Neuronal stem cell (in vitro differentiated cells): ENCODE measurements around the gene DOCK4.

ENCODE experiments used
- DNase-seq: peaks from one replicate; pipeline ENCODE4 v3.0.0-alpha.2; 2013; ENCODE audit warnings: low spot score
- H2AFZ ChIP-seq: one replicate; pipeline ENCODE4 v1.6.1; 2013; ENCODE audit warnings: mild to moderate bottlenecking, low read length, inconsistent platforms
- H2AK5ac ChIP-seq: 2 replicates; pipeline ENCODE4 v1.6.1; 2013; ENCODE audit warnings: low read depth, mild to moderate bottlenecking, inconsistent platforms, low read length, moderate library complexity, mixed read lengths
- H2BK120ac ChIP-seq: 2 replicates; pipeline ENCODE4 v1.6.1; 2013; ENCODE audit warnings: low read depth, mild to moderate bottlenecking, inconsistent platforms, low read length, moderate library complexity, mixed read lengths
- H2BK12ac ChIP-seq: one replicate; pipeline ENCODE4 v1.6.1; 2013; ENCODE audit warnings: low read length, inconsistent platforms
- H2BK15ac ChIP-seq: 2 replicates; pipeline ENCODE4 v1.6.1; 2013; ENCODE audit warnings: mild to moderate bottlenecking, low read length, inconsistent platforms, mixed read lengths
- H2BK5ac ChIP-seq: one replicate; pipeline ENCODE4 v1.6.1; 2013; ENCODE audit warnings: inconsistent platforms, mild to moderate bottlenecking, low read length, moderate library complexity
- H3K14ac ChIP-seq: one replicate; pipeline ENCODE4 v1.6.1; 2013; ENCODE audit warnings: low read length, inconsistent platforms
- H3K18ac ChIP-seq: 2 replicates; pipeline ENCODE4 v1.6.1; 2013; ENCODE audit warnings: low read length, inconsistent platforms
- H3K23ac ChIP-seq: 2 replicates; pipeline ENCODE4 v1.6.1; 2013; ENCODE audit warnings: low read depth, mild to moderate bottlenecking, mixed read lengths, low read length, inconsistent platforms; ENCODE audit not compliant: poor library complexity
- H3K27ac ChIP-seq: replicated peaks from 3 replicates; pipeline ENCODE4 v1.5.1; 2013; ENCODE audit warnings: low read length, inconsistent platforms
- H3K27me3 ChIP-seq, 3 experiments: 2 replicates each; pipeline ENCODE4 v1.6.1; 2013; ENCODE audit warnings: low read length in 3 of 3, mild to moderate bottlenecking in 2 of 3, inconsistent platforms in 1 of 3, low read depth in 1 of 3, mixed read lengths in 1 of 3, moderate library complexity in 1 of 3; ENCODE audit not compliant: control insufficient read depth in 3 of 3, insufficient read depth in 3 of 3
- H3K36me3 ChIP-seq, 2 donors: replicated peaks in 1 of 2; 2 replicates each; pipeline ENCODE4 v1.6.1; 2013; ENCODE audit warnings: low read length in 2 of 2; ENCODE audit not compliant: control insufficient read depth in 2 of 2, insufficient read depth in 2 of 2
- H3K4ac ChIP-seq: 2 replicates; pipeline ENCODE4 v1.6.1; 2013; ENCODE audit warnings: inconsistent platforms, mild to moderate bottlenecking, low read length, moderate library complexity
- H3K4me1 ChIP-seq, 2 donors: 1 replicate in 1 of 2; 2 replicates in 1 of 2; pipeline ENCODE4 v1.6.1; 2013; ENCODE audit warnings: low read length in 2 of 2, low read depth in 1 of 2; ENCODE audit not compliant: control insufficient read depth in 2 of 2, insufficient read depth in 1 of 2
- H3K4me2 ChIP-seq: one replicate; pipeline ENCODE4 v1.6.1; 2013; ENCODE audit warnings: mild to moderate bottlenecking, low read length, inconsistent platforms; ENCODE audit not compliant: insufficient read depth, poor library complexity, severe bottlenecking
- H3K4me3 ChIP-seq, 2 donors: 2 replicates each; pipeline ENCODE4 v1.5.1; 2013; ENCODE audit warnings: low read length in 2 of 2, mild to moderate bottlenecking in 2 of 2, inconsistent platforms in 1 of 2, moderate library complexity in 1 of 2
- H3K79me1 ChIP-seq: one replicate; pipeline ENCODE4 v1.6.1; 2013; ENCODE audit warnings: low read depth, mild to moderate bottlenecking, inconsistent platforms, low read length, moderate library complexity
- H3K9ac ChIP-seq: one replicate; pipeline ENCODE4 v1.6.1; 2013; ENCODE audit warnings: mild to moderate bottlenecking, low read depth, low read length, inconsistent platforms; ENCODE audit not compliant: poor library complexity
- H3K9me3 ChIP-seq, 2 donors: replicated peaks in 1 of 2; 2 replicates each; pipeline versions ENCODE3 to v1.6.1; 2013; ENCODE audit warnings: low read length in 2 of 2, mild to moderate bottlenecking in 2 of 2, inconsistent platforms in 1 of 2, low read depth in 1 of 2, mixed read lengths in 1 of 2, moderate library complexity in 1 of 2; ENCODE audit not compliant: control insufficient read depth in 2 of 2, insufficient read depth in 1 of 2
- H4K8ac ChIP-seq: one replicate; pipeline ENCODE4 v1.6.1; 2013; ENCODE audit warnings: low read depth, mild to moderate bottlenecking, inconsistent platforms, low read length, moderate library complexity
- H4K91ac ChIP-seq: one replicate; pipeline ENCODE4 v1.6.1; 2013; ENCODE audit warnings: low read length, low read depth, mild to moderate bottlenecking, inconsistent platforms; ENCODE audit not compliant: poor library complexity
- WGBS, 2 donors: extraction: QIAGEN DNeasy Blood & Tissue Kit; methylation state at CpG; one replicate each; pipeline ENCODE4 v1.1.7; 2013; ENCODE audit warnings: missing lambda C conversion rate in 2 of 2, mixed read lengths in 1 of 2; ENCODE audit not compliant: insufficient read length in 2 of 2, insufficient replicate concordance in 1 of 2; ENCODE audit errors: extremely low coverage in 2 of 2; 5-methylcytosine and 5-hydroxymethylcytosine counted together

DOCK4 gene

DNA sequence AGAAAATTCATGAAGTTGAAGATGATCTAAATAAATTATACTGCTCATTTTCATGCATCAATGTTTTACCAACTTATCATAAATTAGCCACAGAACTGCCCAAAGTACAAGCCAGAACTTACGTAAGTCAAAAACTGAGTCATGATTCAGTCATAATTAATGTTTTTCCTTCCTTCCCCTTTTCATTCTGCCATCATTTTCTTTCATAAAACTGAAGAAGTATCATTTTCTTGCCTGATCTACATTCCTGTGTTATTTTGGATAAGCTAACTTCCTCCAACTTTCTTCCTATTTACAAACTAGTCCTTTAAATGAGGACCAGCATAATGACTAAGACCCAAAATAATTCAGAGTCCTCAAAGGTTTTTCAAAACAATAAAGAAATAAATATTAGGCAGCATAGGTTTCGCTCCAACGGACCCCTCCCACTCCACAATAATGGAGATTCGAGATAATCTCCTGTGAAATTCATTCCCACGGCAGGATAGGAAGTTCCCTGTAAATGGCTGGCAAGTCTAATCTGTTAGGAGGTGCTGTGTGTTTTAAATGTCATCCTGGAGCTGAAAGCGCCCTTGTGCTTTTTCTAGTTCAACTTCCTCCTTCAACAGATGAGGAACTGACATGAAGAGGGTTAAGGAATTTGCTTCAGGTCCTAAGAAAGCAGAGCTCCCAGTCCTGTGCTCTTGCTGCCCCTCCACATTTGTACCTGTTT, 218.9 kb downstream of the DOCK4 start:
- Histone ChIP-seq H3K27ac (no peak overlapping the region), H4K8ac (no peak overlapping the region), H3K27me3 (no peaks in the 10 kb centered on the region), H3K4me1 (peaks cover 0 to 3% of the 10 kb centered on the region in 2 donors), H2BK12ac (no peak overlapping the region), H2AFZ (no peak overlapping the region), H2BK5ac (no peak overlapping the region), H3K9ac (no peak overlapping the region), H3K9me3 (no peaks in the 10 kb centered on the region), H3K23ac (no peak overlapping the region), H3K4me2 (no peak overlapping the region), H2BK15ac (no peak overlapping the region), H3K4ac (no peak overlapping the region), H3K4me3 (no peak overlapping the region), H2BK120ac (no peak overlapping the region), H3K18ac (no peak overlapping the region), H3K14ac (no peak overlapping the region), H3K36me3 (peaks cover 0 to 53% of the 10 kb centered on the region in 2 donors), H4K91ac (no peak overlapping the region), H3K79me1 (no peaks in the 10 kb centered on the region), H2AK5ac (no peak overlapping the region)
- no peak for DNase-seq
- WGBS, 2 donors: no CpG with 5 or more reads among the region's 6 CpGs

DNA sequence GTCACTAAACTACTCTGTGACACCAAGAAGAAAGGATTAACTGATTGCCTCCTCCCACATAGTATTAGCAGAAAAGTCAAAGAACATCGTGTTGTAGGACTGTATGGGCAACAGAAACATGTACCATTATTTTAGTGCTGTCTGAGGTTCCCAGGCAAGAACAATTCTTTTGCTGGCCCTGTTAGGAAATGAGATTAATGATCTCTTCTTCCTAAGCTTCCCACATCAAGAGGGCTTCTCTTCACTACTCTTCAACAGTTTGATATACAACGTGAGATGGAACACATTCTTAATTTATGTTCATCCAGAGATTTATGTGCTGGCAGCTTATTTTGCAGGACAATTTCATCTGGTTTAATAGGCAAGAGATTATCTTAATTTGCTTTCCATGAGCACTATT, 219.6 kb downstream of the DOCK4 start:
- peaks cover 0 to 3% of the 10 kb centered on the region in 2 donors for H3K4me1 ChIP-seq
- no peak for DNase-seq
- no peak overlapping the region for H2BK5ac ChIP-seq
- H2AFZ ChIP-seq: no peak overlapping the region
- no peak overlapping the region for H3K4me2 ChIP-seq
- no peak overlapping the region for H3K9ac ChIP-seq
- H2BK12ac ChIP-seq: no peak overlapping the region
- WGBS, 2 donors: no CpG with 5 or more reads among the region's 2 CpGs
- H4K8ac ChIP-seq: no peak overlapping the region
- no peak overlapping the region for H2BK120ac ChIP-seq
- no peak overlapping the region for H3K14ac ChIP-seq
- H3K4ac ChIP-seq: no peak overlapping the region
- H2AK5ac ChIP-seq: no peak overlapping the region
- H2BK15ac ChIP-seq: no peak overlapping the region
- H3K23ac ChIP-seq: no peak overlapping the region
- no peak overlapping the region for H3K18ac ChIP-seq
- no peak overlapping the region for H4K91ac ChIP-seq
- H3K36me3 ChIP-seq: peaks cover 0 to 55% of the 10 kb centered on the region in 2 donors
- no peak overlapping the region for H3K27ac ChIP-seq
- H3K4me3 ChIP-seq: no peak overlapping the region
- H3K79me1 ChIP-seq: no peaks in the 10 kb centered on the region
- H3K9me3 ChIP-seq: no peaks in the 10 kb centered on the region
- H3K27me3 ChIP-seq: no peaks in the 10 kb centered on the region

DNA sequence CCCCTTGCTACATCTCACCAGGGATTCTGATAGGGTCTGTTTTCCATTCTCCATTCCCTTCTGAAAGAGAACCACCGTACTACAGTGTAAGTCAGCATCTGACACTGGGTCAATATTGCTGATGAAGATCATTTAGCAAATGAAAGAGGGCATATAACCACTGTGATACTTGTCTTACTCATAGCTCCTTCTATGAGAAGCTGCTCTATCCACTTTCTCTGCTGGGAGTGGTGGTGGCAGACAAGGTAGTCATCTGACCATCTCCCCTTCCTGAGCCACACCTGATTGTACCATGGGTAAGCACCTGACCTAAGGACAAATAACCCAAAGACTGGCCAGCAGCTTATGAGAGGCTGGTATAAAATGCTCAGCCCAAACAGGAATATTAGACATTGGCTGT, 220.4 kb downstream of the DOCK4 start:
- Histone ChIP-seq H3K27ac (no peak overlapping the region), H2AFZ (no peak overlapping the region), H2BK12ac (no peak overlapping the region), H2BK15ac (no peak overlapping the region), H4K91ac (no peak overlapping the region), H2AK5ac (no peak overlapping the region), H3K79me1 (no peaks in the 10 kb centered on the region), H2BK120ac (no peak overlapping the region), H3K4me3 (no peak overlapping the region), H3K36me3 (peaks cover 0 to 55% of the 10 kb centered on the region in 2 donors), H4K8ac (no peak overlapping the region), H3K4me1 (peaks cover 0 to 3% of the 10 kb centered on the region in 2 donors), H3K27me3 (no peaks in the 10 kb centered on the region), H3K23ac (no peak overlapping the region), H3K4me2 (no peak overlapping the region), H3K9me3 (no peaks in the 10 kb centered on the region), H3K18ac (no peak overlapping the region), H2BK5ac (no peak overlapping the region), H3K9ac (no peak overlapping the region), H3K14ac (no peak overlapping the region), H3K4ac (no peak overlapping the region)
- no CpG with 5 or more reads among the region's 1 CpG for WGBS, 2 donors
- DNase-seq: no peak

DNA sequence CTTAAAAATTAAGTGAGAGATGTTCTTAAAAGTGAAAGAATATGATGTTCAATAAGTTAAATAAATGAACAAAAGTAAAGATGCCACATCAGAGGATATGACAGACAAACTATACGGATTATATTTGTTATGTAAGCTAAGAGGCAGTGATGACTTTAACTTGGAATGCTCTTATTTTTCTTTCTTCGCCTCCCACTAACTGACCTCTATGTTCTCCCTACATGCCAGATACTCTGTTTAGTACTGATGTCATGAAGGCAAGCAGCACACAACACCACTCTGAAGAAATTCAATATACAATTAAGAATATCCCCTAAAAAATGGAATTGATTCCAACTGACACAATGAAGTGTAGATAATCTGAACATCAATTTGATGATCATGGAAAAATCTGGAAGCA, 223.4 kb downstream of the DOCK4 start:
- H2BK120ac ChIP-seq: no peak overlapping the region
- H3K23ac ChIP-seq: no peak overlapping the region
- no peak overlapping the region for H3K27ac ChIP-seq
- H2BK15ac ChIP-seq: no peak overlapping the region
- no peak overlapping the region for H3K4me3 ChIP-seq
- no peak overlapping the region for H3K14ac ChIP-seq
- no peak for DNase-seq
- no peaks in the 10 kb centered on the region for H3K79me1 ChIP-seq
- no peak overlapping the region for H2AK5ac ChIP-seq
- H2BK12ac ChIP-seq: no peak overlapping the region
- H3K18ac ChIP-seq: no peak overlapping the region
- no peak overlapping the region for H2AFZ ChIP-seq
- H3K4me1 ChIP-seq: no peaks in the 10 kb centered on the region
- no CpG with 5 or more reads among the region's 2 CpGs for WGBS, 2 donors
- no peaks in the 10 kb centered on the region for H3K27me3 ChIP-seq
- H2BK5ac ChIP-seq: no peak overlapping the region
- H3K4ac ChIP-seq: no peak overlapping the region
- no peak overlapping the region for H4K8ac ChIP-seq
- no peak overlapping the region for H3K9ac ChIP-seq
- H3K9me3 ChIP-seq: no peaks in the 10 kb centered on the region
- H3K4me2 ChIP-seq: no peak overlapping the region
- H4K91ac ChIP-seq: no peak overlapping the region
- H3K36me3 ChIP-seq: peaks cover 2 to 50% of the 10 kb centered on the region in 2 donors
